Gastrocnemius medialis (tissue), 4 donors: ENCODE results near the gene HELB. TPM values are rescaled to one million over a fixed set of nuclear protein-coding genes. Genes with fewer than 3 reads are reported as not detected.

Experiments used
- ATAC-seq, 2 donors: fragments of 150-250 bp; one replicate each; pipeline ENCODE4 v1.9.1; 2016
- DNase-seq, 2 donors: peaks; one replicate each; pipeline ENCODE4 v3.0.0-alpha.2; 2019
- H3K27ac ChIP-seq, 4 donors: fragments of 200-600 bp; sonication (generic); 1 replicate in 1 of 4; 2 replicates in 3 of 4; pipeline ENCODE4 v1.5.1; 2016 to 2018; ENCODE audit warnings: mild to moderate bottlenecking in 2 of 4, moderate library complexity in 1 of 4
- H3K27me3 ChIP-seq, 3 donors: fragments of 200-600 bp; sonication (generic) in 2 of 3; 1 replicate in 1 of 3; 2 replicates in 2 of 3; pipeline versions ENCODE4 v1.5.1 to v1.6.0; 2016 to 2019; ENCODE audit warnings: mild to moderate bottlenecking in 1 of 3, moderate library complexity in 1 of 3
- H3K36me3 ChIP-seq, 2 donors: fragments of 200-600 bp; sonication (generic) in 1 of 2; one replicate each; pipeline ENCODE4 v1.5.1; 2017 to 2018
- H3K4me1 ChIP-seq, 2 donors: fragments of 200-600 bp; sonication (generic) in 1 of 2; one replicate each; pipeline ENCODE4 v1.5.1; 2016 to 2017; ENCODE audit warnings: mild to moderate bottlenecking in 2 of 2
- H3K4me3 ChIP-seq, 4 donors: fragments of 200-600 bp; sonication (generic) in 3 of 4; 1 replicate in 1 of 4; 2 replicates in 3 of 4; pipeline ENCODE4 v1.5.1; 2016 to 2019; ENCODE audit warnings: mild to moderate bottlenecking in 2 of 4
- H3K9me3 ChIP-seq, 3 donors: fragments of 200-600 bp; sonication (generic) in 2 of 3; 1 replicate in 1 of 3; 2 replicates in 2 of 3; pipeline ENCODE4 v1.5.1; 2016 to 2019
- CTCF ChIP-seq, 5 experiments: fragments of 450-650 bp in 3 of 5; fragments of 200-600 bp in 2 of 5; sonication (generic) in 2 of 5; IDR thresholded peaks in 4 of 5; conservative IDR thresholded peaks in 1 of 5; 1 replicate in 4 of 5; 2 replicates in 1 of 5; pipeline ENCODE4 v1.5.1; 2016 to 2019; ENCODE audit warnings: antibody characterized with exemption in 5 of 5, mild to moderate bottlenecking in 3 of 5, moderate library complexity in 3 of 5
- POLR2A ChIP-seq, 2 donors: fragments of 450-650 bp; IDR thresholded peaks; one replicate each; pipeline ENCODE4 v1.6.1; 2017; ENCODE audit warnings: antibody characterized with exemption in 2 of 2, mild to moderate bottlenecking in 2 of 2, moderate library complexity in 2 of 2
- in situ Hi-C, 4 donors: fragments of 200-750 bp; cut with MboI; loops; one replicate each; pipeline versions ENCODE4 v1.15.0 to v1.8.0; 2017; ENCODE audit warnings: low sequenced_read_pairs in 4 of 4
- intact Hi-C: fragments of 100-400 bp; cut with DNase I; formaldehyde crosslinking; loops from one replicate; pipeline ENCODE4 v1.15.1; 2023; ENCODE audit warnings: low total_unique reads
- total RNA-seq, 4 donors: library from RNA; depleted of rRNA; stranded (reverse); fragments of >200 nt; gene quantifications; one replicate each; pipeline versions ENCODE4 v1.1.0 to v1.2.3, GENCODE V29; 2016

The HELB gene
- total RNA-seq, 4 donors from 2014 or later, result 0.49 to 1.2 (median 0.82) TPM

GRCh38 chr12:66314278-66314677 is 12.0 kb downstream of the HELB start:
- intact Hi-C loops, result no loop called here
- in situ Hi-C loops, result loop anchor here in 1 of 4 donors (25.0 kb wide), 1 partner anchor 152 kb away; the partner anchor contains the start of gene TMBIM4
- TF ChIP-seq CTCF (IDR thresholded peaks at IDR 0.05 in 4 of 5, conservative IDR thresholded peaks at IDR 0.05 in 1 of 5), result no peak
- no peak for TF ChIP-seq POLR2A (IDR thresholded peaks at IDR 0.05)
- Histone ChIP-seq H3K36me3 (no peaks in the 10 kb centered on the region), H3K4me1 (no peaks in the 10 kb centered on the region), H3K27ac (no peak overlapping the region), H3K27me3 (no peaks in the 10 kb centered on the region), H3K9me3 (no peaks in the 10 kb centered on the region), H3K4me3 (no peak overlapping the region)
- no peak for ATAC-seq
- DNase-seq, result no peak

- no peaks in the 10 kb centered on the region for H3K36me3 ChIP-seq
- DNase-seq, result no peak
- TF ChIP-seq CTCF (IDR thresholded peaks at IDR 0.05 in 4 of 5, conservative IDR thresholded peaks at IDR 0.05 in 1 of 5), result no peak
- TF ChIP-seq POLR2A (IDR thresholded peaks at IDR 0.05), result no peak
- ATAC-seq, result no peak
- intact Hi-C loops (no loop called here), in situ Hi-C loops (loop anchor here in 1 of 4 donors (25.0 kb wide), 1 partner anchor 157 kb away; the partner anchor contains the start of gene TMBIM4)
- no peaks in the 10 kb centered on the region for H3K27me3 ChIP-seq
- H3K4me1 ChIP-seq, result no peaks in the 10 kb centered on the region
- no peaks in the 10 kb centered on the region for H3K9me3 ChIP-seq
- H3K4me3 ChIP-seq, result no peak overlapping the region
- no peak overlapping the region for H3K27ac ChIP-seq
Observed at GRCh38 chr12:66319266-66319954, 17.1 kb downstream of the HELB start.

GRCh38 chr12:66320996-66321395 is 18.7 kb downstream of the HELB start:
- Histone ChIP-seq H3K27me3 (no peaks in the 10 kb centered on the region), H3K4me3 (no peak overlapping the region), H3K9me3 (no peaks in the 10 kb centered on the region), H3K4me1 (no peaks in the 10 kb centered on the region), H3K36me3 (no peaks in the 10 kb centered on the region), H3K27ac (no peak overlapping the region)
- in situ Hi-C loops, result loop anchor here in 1 of 4 donors (25.0 kb wide), 1 partner anchor 159 kb away; the partner anchor contains the start of gene TMBIM4
- TF ChIP-seq POLR2A (IDR thresholded peaks at IDR 0.05) (no peak), CTCF (IDR thresholded peaks at IDR 0.05 in 4 of 5, conservative IDR thresholded peaks at IDR 0.05 in 1 of 5) (no peak)
- intact Hi-C loops, result no loop called here
- DNase-seq, result no peak
- ATAC-seq, result no peak

GRCh38 chr12:66321435-66321834 is 19.1 kb downstream of the HELB start:
- H3K27me3 ChIP-seq, result no peaks in the 10 kb centered on the region
- no peak overlapping the region for H3K4me3 ChIP-seq
- no peak for ATAC-seq
- DNase-seq, result no peak
- no peak overlapping the region for H3K27ac ChIP-seq
- H3K4me1 ChIP-seq, result no peaks in the 10 kb centered on the region
- no peaks in the 10 kb centered on the region for H3K9me3 ChIP-seq
- intact Hi-C loops, result no loop called here
- H3K36me3 ChIP-seq, result no peaks in the 10 kb centered on the region
- in situ Hi-C loops, result loop anchor here in 1 of 4 donors (25.0 kb wide), 1 partner anchor 159 kb away; the partner anchor contains the start of gene TMBIM4
- no peak for TF ChIP-seq CTCF (IDR thresholded peaks at IDR 0.05 in 4 of 5, conservative IDR thresholded peaks at IDR 0.05 in 1 of 5)
- no peak for TF ChIP-seq POLR2A (IDR thresholded peaks at IDR 0.05)
